MM.1S (cell line): ENCODE data around the gene LCP2.

Source experiments
- DNase-seq: peaks from one replicate; pipeline ENCODE4 v3.0.0-alpha.2; 2015
- H2AFZ ChIP-seq: fragments of 300-600 bp; sonication (generic); 2 replicates; pipeline ENCODE4 v1.6.0; 2016; ENCODE audit warnings: antibody characterized with exemption, low read length
- H3F3A ChIP-seq: fragments of 300-600 bp; sonication (generic); 2 replicates; pipeline ENCODE4 v1.6.1; 2016; ENCODE audit warnings: mild to moderate bottlenecking, antibody characterized with exemption, low read length, moderate library complexity, mixed read lengths; ENCODE audit not compliant: insufficient read depth
- H3K27ac ChIP-seq: fragments of 300-600 bp; sonication (generic); 2 replicates; pipeline ENCODE4 v1.5.1; 2016; ENCODE audit warnings: mild to moderate bottlenecking, low read length
- H3K27me3 ChIP-seq: fragments of 300-600 bp; sonication (generic); replicated peaks from 2 replicates; pipeline ENCODE4 v1.6.0; 2016; ENCODE audit warnings: low read length; ENCODE audit not compliant: insufficient read depth
- H3K36me3 ChIP-seq: fragments of 300-600 bp; sonication (generic); replicated peaks from 2 replicates; pipeline ENCODE4 v1.6.1; 2016; ENCODE audit warnings: mild to moderate bottlenecking, low read length, mixed read lengths; ENCODE audit not compliant: insufficient read depth
- H3K4me1 ChIP-seq: fragments of 300-600 bp; sonication (generic); 2 replicates; pipeline ENCODE4 v1.6.1; 2016; ENCODE audit warnings: low read length, mixed read lengths
- H3K4me2 ChIP-seq: fragments of 300-600 bp; sonication (generic); 2 replicates; pipeline ENCODE4 v1.6.0; 2016; ENCODE audit warnings: low read depth, low read length
- H3K4me3 ChIP-seq: fragments of 300-600 bp; sonication (generic); 2 replicates; pipeline ENCODE4 v1.5.1; 2016; ENCODE audit warnings: low read length, mixed read lengths
- H3K79me2 ChIP-seq: fragments of 300-600 bp; sonication (generic); 2 replicates; pipeline ENCODE4 v1.6.1; 2016; ENCODE audit warnings: mixed run types, low read length, mixed read lengths
- H3K9ac ChIP-seq: fragments of 300-600 bp; sonication (generic); 2 replicates; pipeline ENCODE4 v1.6.1; 2016; ENCODE audit warnings: low read length, mixed read lengths
- H3K9me2 ChIP-seq: fragments of 300-600 bp; sonication (generic); replicated peaks from 2 replicates; pipeline ENCODE4 v1.6.1; 2016; ENCODE audit warnings: mild to moderate bottlenecking, low read length, mixed read lengths; ENCODE audit not compliant: insufficient read depth
- H3K9me3 ChIP-seq: fragments of 300-600 bp; sonication (generic); replicated peaks from 2 replicates; pipeline ENCODE4 v1.6.1; 2016; ENCODE audit warnings: mild to moderate bottlenecking, low read length, mixed read lengths; ENCODE audit not compliant: insufficient read depth
- H4K20me1 ChIP-seq: fragments of 300-600 bp; sonication (generic); 2 replicates; pipeline ENCODE4 v1.6.1; 2016; ENCODE audit warnings: mild to moderate bottlenecking, low read length, moderate library complexity, mixed read lengths; ENCODE audit not compliant: insufficient read depth
- EZH2 ChIP-seq: fragments of 300-600 bp; sonication (generic); optimal IDR thresholded peaks from 2 replicates; pipeline ENCODE3; 2017; ENCODE audit warnings: low read depth, mild to moderate bottlenecking, antibody characterized with exemption, low read length, mixed read lengths
- EZH2phosphoT487 ChIP-seq: fragments of 300-600 bp; sonication (generic); IDR thresholded peaks from 2 replicates; pipeline ENCODE4 v1.6.1; 2018; ENCODE audit warnings: antibody characterized with exemption, low read length
- TF ChIP-seq, protein P1 (sequence below): fragments of 300-600 bp; sonication (generic); IDR thresholded peaks from 2 replicates; pipeline ENCODE4 v1.5.1; 2016; ENCODE audit warnings: antibody characterized with exemption, low read length, mixed read lengths

Gene LCP2

DNA sequence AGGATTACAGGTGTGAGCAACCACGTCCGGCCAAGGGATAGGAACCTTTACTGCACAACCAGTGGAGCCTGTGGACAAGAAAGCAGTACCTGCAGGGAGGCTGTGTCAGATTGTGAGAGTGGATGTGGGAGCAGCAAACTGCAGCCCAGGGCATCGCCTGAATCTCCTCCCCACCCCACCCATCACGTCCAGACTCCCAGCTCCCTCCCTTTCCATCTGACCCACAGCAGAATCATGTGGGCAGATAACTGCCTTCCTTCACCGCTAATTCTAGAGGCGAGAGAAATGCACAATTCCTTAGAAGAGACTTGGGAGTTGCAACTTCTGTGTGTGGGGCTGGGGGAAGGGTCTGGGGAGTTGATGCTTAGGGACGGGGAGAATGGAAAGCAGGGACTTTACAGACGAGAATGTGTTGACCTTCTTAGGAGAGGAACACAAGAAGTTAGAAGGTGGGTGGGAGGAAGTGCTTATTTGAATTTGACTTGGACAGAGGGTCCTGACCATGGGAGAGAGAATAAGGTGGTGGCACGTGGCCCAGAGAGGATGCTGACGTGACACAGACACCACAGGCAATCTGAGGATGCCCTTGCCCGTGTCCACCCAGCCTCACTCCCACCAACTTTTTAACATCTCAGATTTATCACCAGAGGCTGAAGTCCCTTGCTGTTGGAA is 4.5 kb upstream of the LCP2 start:
- no peaks in the 10 kb centered on the region for H3K27me3 ChIP-seq
- no peaks in the 10 kb centered on the region for H3K36me3 ChIP-seq
- 0 out of 2 replicates have a peak overlapping the region, but pooled peaks have one; percentile 35 for H3K4me2 ChIP-seq
- H3F3A ChIP-seq, result no peaks in the 10 kb centered on the region
- no peak for DNase-seq
- peaks cover 30% of the 10 kb centered on the region for H3K4me1 ChIP-seq
- H3K79me2 ChIP-seq, result peaks cover 13% of the 10 kb centered on the region
- TF ChIP-seq, protein P1, sequence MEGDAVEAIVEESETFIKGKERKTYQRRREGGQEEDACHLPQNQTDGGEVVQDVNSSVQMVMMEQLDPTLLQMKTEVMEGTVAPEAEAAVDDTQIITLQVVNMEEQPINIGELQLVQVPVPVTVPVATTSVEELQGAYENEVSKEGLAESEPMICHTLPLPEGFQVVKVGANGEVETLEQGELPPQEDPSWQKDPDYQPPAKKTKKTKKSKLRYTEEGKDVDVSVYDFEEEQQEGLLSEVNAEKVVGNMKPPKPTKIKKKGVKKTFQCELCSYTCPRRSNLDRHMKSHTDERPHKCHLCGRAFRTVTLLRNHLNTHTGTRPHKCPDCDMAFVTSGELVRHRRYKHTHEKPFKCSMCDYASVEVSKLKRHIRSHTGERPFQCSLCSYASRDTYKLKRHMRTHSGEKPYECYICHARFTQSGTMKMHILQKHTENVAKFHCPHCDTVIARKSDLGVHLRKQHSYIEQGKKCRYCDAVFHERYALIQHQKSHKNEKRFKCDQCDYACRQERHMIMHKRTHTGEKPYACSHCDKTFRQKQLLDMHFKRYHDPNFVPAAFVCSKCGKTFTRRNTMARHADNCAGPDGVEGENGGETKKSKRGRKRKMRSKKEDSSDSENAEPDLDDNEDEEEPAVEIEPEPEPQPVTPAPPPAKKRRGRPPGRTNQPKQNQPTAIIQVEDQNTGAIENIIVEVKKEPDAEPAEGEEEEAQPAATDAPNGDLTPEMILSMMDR, result no peak
- TF ChIP-seq EZH2 (no peak), EZH2phosphoT487 (no peak)
- no peaks in the 10 kb centered on the region for H4K20me1 ChIP-seq
- no peak overlapping the region for H3K9ac ChIP-seq
- peak overlapping the region; percentile 32; the same call in 1 of the 2 replicates for H2AFZ ChIP-seq
- no peaks in the 10 kb centered on the region for H3K9me3 ChIP-seq
- peak overlapping the region; percentile 46; the same call in 1 of the 2 replicates for H3K27ac ChIP-seq
- H3K9me2 ChIP-seq, result no peaks in the 10 kb centered on the region
- H3K4me3 ChIP-seq, result no peak overlapping the region

DNA sequence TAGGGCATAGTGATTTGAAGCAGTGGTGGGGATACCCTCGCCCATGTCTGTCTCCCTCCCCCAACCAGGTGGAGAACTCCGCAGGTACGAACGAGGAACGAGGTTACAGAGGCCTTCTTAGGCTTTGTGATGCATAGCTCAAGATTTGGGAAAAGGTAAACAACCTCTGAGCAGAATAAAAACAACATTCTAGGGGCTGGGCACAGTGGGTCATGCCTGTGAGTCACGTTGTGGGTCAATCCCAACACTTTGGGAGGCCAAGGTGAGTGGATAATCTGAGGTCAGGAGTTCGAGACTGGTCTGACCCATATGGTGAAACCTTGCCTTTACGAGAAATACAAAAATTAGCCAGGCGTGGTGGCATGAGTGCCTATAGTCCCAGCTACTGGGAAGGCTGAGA is 3.6 kb upstream of the LCP2 start:
- no peak overlapping the region for H2AFZ ChIP-seq
- no peak overlapping the region for H3K27ac ChIP-seq
- no peaks in the 10 kb centered on the region for H3F3A ChIP-seq
- peaks cover 30% of the 10 kb centered on the region for H3K4me1 ChIP-seq
- no peaks in the 10 kb centered on the region for H4K20me1 ChIP-seq
- H3K4me2 ChIP-seq, result no peak overlapping the region
- DNase-seq, result no peak
- no peaks in the 10 kb centered on the region for H3K9me3 ChIP-seq
- H3K4me3 ChIP-seq, result no peak overlapping the region
- no peaks in the 10 kb centered on the region for H3K36me3 ChIP-seq
- TF ChIP-seq EZH2phosphoT487 (no peak), EZH2 (no peak)
- TF ChIP-seq, protein P1, result no peak
- H3K27me3 ChIP-seq, result no peaks in the 10 kb centered on the region
- H3K9ac ChIP-seq, result no peak overlapping the region
- no peaks in the 10 kb centered on the region for H3K9me2 ChIP-seq
- peaks cover 23% of the 10 kb centered on the region for H3K79me2 ChIP-seq

- H3K4me3 ChIP-seq, result no peak overlapping the region
- peaks cover 29% of the 10 kb centered on the region for H3K79me2 ChIP-seq
- no peak overlapping the region for H3K27ac ChIP-seq
- no peaks in the 10 kb centered on the region for H3F3A ChIP-seq
- H4K20me1 ChIP-seq, result no peaks in the 10 kb centered on the region
- H3K36me3 ChIP-seq, result no peaks in the 10 kb centered on the region
- no peaks in the 10 kb centered on the region for H3K9me3 ChIP-seq
- peaks cover 34% of the 10 kb centered on the region for H3K4me1 ChIP-seq
- TF ChIP-seq, protein P1, result no peak
- no peak for TF ChIP-seq EZH2
- no peak for TF ChIP-seq EZH2phosphoT487
- H3K9ac ChIP-seq, result no peak overlapping the region
- no peaks in the 10 kb centered on the region for H3K27me3 ChIP-seq
- DNase-seq, result no peak
- no peak overlapping the region for H3K4me2 ChIP-seq
- no peaks in the 10 kb centered on the region for H3K9me2 ChIP-seq
- no peak overlapping the region for H2AFZ ChIP-seq
Measured at GRCh38 chr5:170300361-170301013, 2.9 kb upstream of the LCP2 start.
